Measurements from ENCODE around the gene BACH2.
A peak's percentile ranks its signal among the peaks of the same experiment; 100 is the strongest.

GRCh38 chr6:90343576-90343975 is 46.9 kb upstream of the BACH2 start:
- TF ChIP-seq CTCF (conservative IDR thresholded peaks at IDR 0.05 in 1 of 2, IDR thresholded peaks at IDR 0.05 in 1 of 2; ENCODE audit: low read depth in 1 of 2, low read length in 2 of 2) (peak; percentile 23 to 25), EZH2 (IDR thresholded peaks at IDR 0.05; ENCODE audit: low read length, missing control alignments) (no peak)

Data from fibroblast of lung (primary cell).